C1 segment of cervical spinal cord (tissue), 14 donors: ENCODE measurements around the gene PALMD.

Source experiments
- DNase-seq, 14 donors: peaks; one replicate each; lab custom pipeline; 2025; lab: John Stamatoyannopoulos, UW

PALMD gene

GRCh38 chr1:99691175-99691574 lies 45.3 kb downstream of the PALMD start:
- no peak for DNase-seq

GRCh38 chr1:99696616-99697015 lies 50.7 kb downstream of the PALMD start:
- no peak for DNase-seq

- DNase-seq: no peak
These were observed 51.7 kb downstream of the PALMD start for GRCh38 chr1:99697580-99697979.

DNA sequence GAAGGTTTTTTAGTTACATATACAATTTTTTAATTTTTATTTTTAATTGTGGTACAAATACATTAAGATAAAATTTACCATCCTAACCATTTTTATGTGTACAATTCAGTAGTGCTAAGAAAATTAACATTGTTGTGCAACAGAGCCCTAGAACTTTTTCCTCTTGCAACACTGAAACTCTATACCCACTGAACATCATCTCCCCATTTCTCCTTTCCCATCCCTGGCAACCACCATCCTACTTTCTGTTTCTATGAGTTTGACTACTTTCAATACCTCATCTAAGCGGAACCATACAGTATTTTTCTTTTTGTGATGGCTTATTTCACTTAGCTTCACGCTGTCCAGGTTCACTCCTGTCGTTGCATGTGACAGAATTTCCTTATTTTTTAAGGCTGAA lies 54.1 kb downstream of the PALMD start:
- no peak for DNase-seq

- DNase-seq: no peak
These were observed 56.3 kb downstream of the PALMD start for GRCh38 chr1:99702221-99702620.

DNA sequence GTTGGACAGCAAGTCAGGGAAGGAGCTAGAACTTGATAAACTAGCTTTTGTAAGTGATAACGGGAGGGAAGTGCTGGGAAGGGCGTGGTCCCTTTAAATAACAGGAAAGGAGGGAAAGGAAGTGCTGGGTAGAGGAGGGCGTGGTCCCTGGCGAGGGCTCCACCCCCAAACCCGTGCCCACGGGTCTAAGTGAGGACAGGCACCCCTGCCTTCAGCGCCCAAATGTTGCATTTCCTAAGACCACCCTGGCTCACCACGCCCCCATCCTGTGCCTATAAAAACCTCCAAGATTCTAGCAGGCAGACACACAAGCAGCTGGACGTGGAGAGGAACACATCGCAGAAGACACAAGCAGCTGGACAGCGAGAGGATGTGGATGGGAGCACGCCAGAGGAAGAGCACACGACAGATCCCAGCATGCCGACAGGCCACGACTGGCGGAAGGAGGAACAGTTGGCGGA lies 58.5 kb downstream of the PALMD start:
- no peak for DNase-seq

- no peak for DNase-seq
These were observed 59.5 kb downstream of the PALMD start for GRCh38 chr1:99705385-99705784.

- peak in 6 of 14 donors; percentile 2 to 46 (median 16) for DNase-seq
These were observed 61.7 kb downstream of the PALMD start for GRCh38 chr1:99707535-99708142.

DNA sequence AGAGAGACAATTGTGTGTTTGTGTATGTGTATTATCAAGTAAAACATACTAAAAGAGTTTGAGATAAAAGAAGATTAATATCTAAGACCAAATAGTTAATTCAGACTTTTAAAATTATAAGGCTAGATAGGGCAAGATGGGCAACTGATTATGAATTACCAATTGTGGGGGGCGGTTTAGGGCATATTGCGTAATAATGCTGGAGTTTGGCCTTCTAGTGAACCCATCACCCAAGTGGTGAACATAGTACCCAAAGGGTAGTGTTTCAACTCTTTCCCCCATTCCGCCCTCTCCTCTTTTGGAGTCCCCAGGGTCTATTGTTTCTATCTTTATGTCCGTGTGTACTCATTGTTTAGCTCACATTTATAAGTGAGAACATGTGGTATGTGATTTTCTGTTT lies 65.1 kb downstream of the PALMD start:
- DNase-seq: no peak

- no peak for DNase-seq
These were observed 67.1 kb downstream of the PALMD start for GRCh38 chr1:99713006-99713405.

GRCh38 chr1:99717005-99717404 lies 71.1 kb downstream of the PALMD start:
- no peak for DNase-seq

DNA sequence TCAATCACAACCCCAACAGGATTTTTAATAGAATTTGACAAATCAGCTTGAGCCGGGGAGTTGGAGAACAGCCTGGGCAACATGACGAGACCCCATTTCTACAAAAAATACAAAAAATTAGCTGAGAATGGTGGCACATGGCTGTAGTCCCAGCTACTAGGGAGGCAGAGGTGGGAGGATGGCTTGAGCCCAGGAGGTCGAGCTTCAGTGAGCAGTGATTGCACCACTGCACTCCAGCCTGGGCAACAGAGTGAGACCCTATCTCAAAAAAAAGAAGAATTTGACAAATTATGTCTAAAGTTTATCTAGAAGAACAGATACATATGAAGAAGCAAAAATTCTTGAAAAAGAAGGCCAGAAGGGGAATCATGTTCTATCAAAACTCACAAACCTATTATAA lies 77.3 kb downstream of the PALMD start:
- no peak for DNase-seq

DNA sequence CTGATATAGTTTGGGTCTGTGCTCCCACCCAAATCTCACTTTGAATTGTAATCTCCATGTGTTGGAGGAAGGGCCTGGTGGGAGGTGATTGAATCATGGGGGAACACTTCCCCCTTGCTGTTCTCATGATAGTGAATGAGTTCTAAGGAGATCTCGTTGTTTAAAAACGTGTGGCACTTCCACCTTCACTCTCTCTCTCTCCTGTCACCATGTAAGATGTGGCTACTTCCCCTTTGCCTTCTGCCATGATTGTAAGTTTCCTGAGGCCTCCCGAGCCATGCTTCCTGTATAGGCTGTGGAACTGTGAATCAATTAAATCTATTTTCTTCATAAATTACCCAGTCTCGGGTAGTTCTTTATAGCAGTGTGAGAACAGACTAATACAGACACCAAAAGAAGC lies 80.1 kb downstream of the PALMD start:
- DNase-seq: no peak

DNA sequence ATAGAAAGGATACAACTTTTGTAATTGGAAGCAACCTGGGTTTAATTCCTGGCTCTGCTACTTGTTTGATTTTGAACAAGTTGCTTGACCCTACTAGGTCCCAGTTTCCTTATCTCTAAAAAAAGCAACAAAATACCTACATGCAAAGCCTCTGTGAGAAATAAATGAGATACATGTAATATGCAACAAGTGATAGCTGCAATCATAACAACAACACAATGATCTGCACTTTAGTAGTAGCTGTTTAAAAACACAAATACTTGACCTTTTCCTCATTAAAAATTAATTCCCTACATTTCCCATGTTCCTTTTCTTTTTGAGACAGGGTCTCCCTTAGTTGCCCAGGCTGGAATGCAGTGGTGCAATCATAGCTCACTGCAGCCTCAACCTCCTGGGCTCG lies 80.5 kb downstream of the PALMD start:
- DNase-seq: no peak

DNA sequence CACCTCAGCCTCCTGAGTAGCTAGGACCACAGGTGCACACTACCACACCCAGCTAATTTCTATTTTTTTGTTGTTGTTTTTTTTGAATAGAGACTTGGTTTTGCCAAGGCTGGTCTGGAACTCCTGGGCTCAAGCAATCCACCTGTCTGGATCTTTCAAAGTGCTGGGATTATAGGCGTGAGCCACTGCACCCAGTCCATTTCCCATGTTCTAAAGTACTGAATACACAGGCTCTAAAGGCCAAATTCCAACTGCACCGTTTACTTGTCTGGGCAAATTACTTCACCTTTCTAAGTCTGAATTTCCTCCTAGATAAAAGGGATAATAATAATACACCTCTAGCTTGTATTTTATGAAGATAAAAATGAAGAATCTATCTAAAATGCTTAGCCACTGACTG lies 80.9 kb downstream of the PALMD start:
- DNase-seq: no peak

DNA sequence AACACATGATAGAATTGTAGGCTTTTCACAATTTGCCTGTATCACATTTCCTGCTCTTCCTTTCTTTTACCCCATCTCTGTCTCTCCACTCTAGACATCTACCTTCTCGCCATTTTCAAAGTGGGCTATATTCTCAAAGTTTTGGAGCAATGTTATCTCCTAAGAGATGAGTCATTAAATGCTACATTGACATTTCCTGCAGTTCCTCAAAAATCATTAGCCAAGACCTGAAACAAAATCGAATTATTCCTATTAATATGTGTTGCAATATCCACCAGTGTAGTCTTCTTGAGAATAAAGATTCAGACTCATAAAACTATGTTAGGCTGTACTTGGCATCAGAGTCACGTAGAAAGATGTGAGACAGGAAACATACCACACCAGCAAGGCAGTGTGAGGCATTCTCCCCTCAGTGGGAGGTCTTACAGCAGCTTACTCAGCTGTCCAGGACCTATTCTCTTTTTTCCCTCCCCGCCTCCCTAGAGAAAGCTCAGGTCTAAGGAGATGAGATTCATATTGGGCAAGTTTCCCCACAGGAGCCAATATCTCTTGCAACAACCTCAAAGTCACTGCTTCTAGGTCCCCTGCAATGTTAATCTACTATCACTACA lies 81.8 kb downstream of the PALMD start:
- DNase-seq: no peak

DNA sequence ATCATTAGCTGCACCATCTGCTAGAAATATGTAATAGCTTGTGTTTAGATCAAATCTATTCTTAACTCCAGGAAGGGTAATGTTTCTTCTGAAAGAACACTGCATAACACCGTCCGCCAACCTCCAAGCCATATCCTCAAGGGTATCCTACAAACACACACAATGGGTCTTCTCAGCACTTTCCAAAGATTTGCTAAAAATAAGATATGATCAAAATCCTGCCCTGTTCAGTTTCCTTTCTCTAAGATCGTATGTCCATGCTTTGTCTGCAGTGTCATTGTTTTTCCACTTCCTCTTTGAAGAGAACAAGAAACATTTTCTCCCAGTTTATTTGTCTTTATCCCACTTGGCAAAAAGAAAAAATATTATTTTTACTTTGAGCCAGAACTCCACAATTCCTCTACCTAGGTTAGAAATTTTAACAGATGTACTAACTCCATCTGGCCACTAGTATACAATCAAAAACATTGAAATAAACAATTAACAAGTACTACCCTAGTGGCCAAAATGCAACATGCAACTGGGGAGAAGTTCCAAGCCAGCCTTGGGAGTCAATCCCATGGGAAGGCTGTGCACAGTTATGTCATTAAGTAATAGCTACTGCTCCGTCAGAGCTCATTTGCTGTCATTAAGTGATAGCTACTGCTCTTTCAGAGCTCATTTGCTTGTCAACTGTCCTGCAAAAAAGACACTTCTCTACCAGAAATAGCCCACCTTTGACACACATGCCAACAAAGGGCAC lies 82.8 kb downstream of the PALMD start:
- no peak for DNase-seq

DNA sequence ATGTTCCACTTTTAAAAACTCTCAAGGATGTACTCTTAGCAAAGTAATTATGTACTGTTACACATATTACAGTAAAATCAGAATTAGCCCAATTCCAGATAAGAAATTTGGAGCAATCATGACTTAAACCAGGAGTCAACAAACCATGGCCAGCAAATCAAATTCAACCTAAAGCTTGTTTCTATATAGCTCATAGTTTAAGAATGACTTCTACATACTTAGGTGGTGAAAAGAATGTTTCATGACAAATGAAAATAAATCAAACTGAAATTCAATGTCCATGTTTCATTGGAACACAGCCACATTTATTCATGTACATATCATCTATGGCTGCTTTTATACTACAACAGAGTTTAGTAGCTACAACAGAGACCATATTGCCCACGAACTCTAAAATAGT lies 85.5 kb downstream of the PALMD start:
- no peak for DNase-seq

GRCh38 chr1:99735852-99736251 lies 89.9 kb downstream of the PALMD start:
- no peak for DNase-seq

DNA sequence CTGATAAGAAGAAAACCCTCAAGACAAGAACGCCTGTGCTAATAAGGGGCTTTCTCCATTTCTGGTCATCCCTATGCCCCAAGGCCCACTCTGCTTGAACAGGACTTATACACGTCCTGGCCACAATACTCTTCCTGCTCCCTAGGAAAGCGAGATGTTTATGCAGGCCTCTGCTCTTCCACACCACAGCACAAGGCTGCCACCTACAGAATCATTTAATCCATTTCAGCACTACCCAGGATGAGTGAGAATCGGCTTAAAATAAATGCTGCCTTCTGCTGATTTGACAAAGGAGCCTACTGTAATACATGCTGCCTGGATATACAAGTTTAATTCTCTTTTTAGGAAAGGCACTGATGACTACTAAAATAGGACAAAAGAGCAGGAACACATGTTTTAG lies 91.1 kb downstream of the PALMD start:
- DNase-seq: peak in 3 of 14 donors; percentile 1 to 10 (median 3)

- no peak for DNase-seq
These were observed 93.0 kb downstream of the PALMD start for GRCh38 chr1:99738858-99739465.

DNA sequence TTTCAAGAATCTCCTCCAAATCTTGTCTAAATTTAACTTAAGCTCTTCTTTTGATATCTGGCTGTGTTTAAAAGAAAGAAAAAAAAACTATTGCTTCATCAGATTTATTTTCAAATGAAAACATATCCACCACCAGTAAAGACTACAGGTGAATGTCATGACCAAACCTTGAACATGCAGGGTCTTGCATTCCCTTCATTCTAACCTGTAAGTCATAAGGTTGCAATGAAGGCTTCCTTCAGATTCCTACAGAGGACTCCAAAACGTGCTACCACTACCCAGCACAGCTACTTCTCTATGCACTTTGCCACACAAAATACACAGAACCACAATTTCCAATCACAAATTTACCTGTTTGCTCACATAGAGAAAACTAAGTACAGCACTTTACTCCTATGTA lies 94.2 kb downstream of the PALMD start:
- no peak for DNase-seq
